ENCODE measurements around the gene CPED1. TPM values are rescaled to one million over a fixed set of nuclear protein-coding genes. Genes with fewer than 3 reads are reported as not detected.

Gene CPED1
- total and polyA plus RNA-seq, 3 donors from 2014 or later, result 7.4 to 13.1 (median 11.8) TPM

DNA sequence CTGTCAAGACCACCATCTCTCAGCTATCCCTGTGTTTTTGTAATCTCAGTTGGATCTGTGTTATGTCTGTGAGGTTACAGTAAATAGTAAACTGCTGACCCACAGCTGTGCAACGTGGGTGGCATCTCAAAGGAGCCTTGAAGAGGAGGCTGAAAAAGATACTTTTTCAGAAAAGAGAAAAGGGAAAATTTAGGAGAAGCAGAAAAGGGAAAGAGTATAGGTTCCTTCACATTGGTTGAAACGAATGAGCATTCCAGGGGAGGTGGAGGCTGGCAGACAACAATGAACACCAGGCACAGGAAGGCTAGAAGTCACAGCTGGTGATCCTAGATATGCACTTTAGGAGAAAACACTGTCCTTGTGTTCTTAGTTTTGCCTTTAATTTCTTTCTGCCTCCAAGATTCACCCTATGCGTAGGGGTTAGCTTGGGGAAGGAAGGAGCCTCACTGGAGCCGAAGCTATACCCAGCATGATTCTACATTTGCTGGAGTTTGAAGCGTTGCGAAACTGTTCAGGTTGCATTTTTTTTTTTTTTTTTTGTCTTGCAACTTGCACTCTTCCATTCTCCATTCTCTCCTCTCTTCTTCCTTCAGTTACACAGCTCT, 18.3 kb downstream of the CPED1 start:
- peak overlapping the region; percentile 1 for H3K27ac ChIP-seq
- no peak for DNase-seq
- no peak for TF ChIP-seq POLR2A (IDR thresholded peaks at IDR 0.05)
- TF ChIP-seq, protein P1, sequence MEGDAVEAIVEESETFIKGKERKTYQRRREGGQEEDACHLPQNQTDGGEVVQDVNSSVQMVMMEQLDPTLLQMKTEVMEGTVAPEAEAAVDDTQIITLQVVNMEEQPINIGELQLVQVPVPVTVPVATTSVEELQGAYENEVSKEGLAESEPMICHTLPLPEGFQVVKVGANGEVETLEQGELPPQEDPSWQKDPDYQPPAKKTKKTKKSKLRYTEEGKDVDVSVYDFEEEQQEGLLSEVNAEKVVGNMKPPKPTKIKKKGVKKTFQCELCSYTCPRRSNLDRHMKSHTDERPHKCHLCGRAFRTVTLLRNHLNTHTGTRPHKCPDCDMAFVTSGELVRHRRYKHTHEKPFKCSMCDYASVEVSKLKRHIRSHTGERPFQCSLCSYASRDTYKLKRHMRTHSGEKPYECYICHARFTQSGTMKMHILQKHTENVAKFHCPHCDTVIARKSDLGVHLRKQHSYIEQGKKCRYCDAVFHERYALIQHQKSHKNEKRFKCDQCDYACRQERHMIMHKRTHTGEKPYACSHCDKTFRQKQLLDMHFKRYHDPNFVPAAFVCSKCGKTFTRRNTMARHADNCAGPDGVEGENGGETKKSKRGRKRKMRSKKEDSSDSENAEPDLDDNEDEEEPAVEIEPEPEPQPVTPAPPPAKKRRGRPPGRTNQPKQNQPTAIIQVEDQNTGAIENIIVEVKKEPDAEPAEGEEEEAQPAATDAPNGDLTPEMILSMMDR (IDR thresholded peaks at IDR 0.05), result no peak
- H3K27me3 ChIP-seq, result no peaks in the 10 kb centered on the region
- H3K9me3 ChIP-seq, result no peaks in the 10 kb centered on the region
- no peaks in the 10 kb centered on the region for H3K36me3 ChIP-seq (ENCODE audit: low read depth, missing control alignments)
- WGBS, 2 donors, result 45 to 56% methylated on average over 6 of the region's 6 CpGs
- peaks cover 5% of the 10 kb centered on the region for H3K4me1 ChIP-seq
- no peak overlapping the region for H3K4me3 ChIP-seq
- intact Hi-C loops (cut with DNase I; ENCODE audit: low total_unique reads), result no loop called here

DNA sequence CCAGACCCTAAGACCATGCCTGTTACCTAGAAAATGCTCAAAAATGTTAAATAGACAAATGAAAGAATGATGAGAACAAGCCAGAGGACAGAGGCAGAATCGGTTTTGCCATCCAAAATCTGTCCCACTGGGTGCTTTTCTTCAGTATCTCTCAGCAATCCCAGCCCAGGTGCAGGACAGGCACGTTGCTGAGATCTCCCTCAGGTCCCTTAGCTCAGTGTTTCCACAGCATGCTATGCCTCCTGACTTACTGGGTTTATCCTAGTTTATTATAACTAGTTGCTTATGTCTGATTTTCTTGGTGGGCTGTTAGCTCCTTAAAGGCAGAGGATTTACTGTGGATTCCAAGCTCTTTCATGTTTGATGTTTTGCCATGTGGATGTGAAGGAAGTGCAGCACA, 20.3 kb downstream of the CPED1 start:
- 77 to 86% methylated on average over 2 of the region's 2 CpGs for WGBS, 2 donors

DNA sequence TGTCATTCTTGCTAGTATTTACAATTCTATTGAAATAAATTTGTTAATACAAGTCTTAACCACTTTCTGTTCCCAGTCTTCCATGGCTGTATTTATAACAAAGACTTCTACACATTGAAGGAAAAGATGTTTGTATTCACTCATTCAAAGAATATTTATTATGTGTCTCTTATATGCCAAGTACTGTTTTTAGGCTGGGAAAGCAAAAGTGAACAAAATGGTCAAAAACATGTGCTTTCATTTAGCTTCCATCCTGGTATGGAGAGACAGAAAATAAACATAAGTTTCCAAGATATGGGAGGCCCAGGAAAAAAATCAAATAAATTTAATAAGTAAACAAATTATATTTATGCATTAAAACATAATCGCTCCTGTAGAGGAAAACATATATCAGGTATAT, 22.9 kb downstream of the CPED1 start:
- Histone ChIP-seq H3K27ac (no peak overlapping the region), H3K36me3 (ENCODE audit: low read depth, missing control alignments) (no peaks in the 10 kb centered on the region), H3K9me3 (no peaks in the 10 kb centered on the region), H3K4me3 (no peak overlapping the region), H3K27me3 (no peaks in the 10 kb centered on the region), H3K4me1 (peaks cover 10% of the 10 kb centered on the region)
- 87 to 98% methylated on average over 1 of the region's 1 CpG for WGBS, 2 donors
- intact Hi-C loops (cut with DNase I; ENCODE audit: low total_unique reads), result no loop called here
- TF ChIP-seq, protein P1 (IDR thresholded peaks at IDR 0.05), result no peak
- TF ChIP-seq POLR2A (IDR thresholded peaks at IDR 0.05), result no peak
- DNase-seq, result no peak

More for the DNA sequence above, 20.3 kb downstream of the CPED1 start:
- H3K4me3 ChIP-seq, result no peak overlapping the region
- no peaks in the 10 kb centered on the region for H3K9me3 ChIP-seq
- H3K4me1 ChIP-seq, result peaks cover 5% of the 10 kb centered on the region
- no peaks in the 10 kb centered on the region for H3K36me3 ChIP-seq (ENCODE audit: low read depth, missing control alignments)
- DNase-seq, result no peak
- intact Hi-C loops (cut with DNase I; ENCODE audit: low total_unique reads), result no loop called here
- H3K27me3 ChIP-seq, result no peaks in the 10 kb centered on the region
- no peak overlapping the region for H3K27ac ChIP-seq
- TF ChIP-seq, protein P1 (IDR thresholded peaks at IDR 0.05), result no peak
- TF ChIP-seq POLR2A (IDR thresholded peaks at IDR 0.05), result no peak

DNA sequence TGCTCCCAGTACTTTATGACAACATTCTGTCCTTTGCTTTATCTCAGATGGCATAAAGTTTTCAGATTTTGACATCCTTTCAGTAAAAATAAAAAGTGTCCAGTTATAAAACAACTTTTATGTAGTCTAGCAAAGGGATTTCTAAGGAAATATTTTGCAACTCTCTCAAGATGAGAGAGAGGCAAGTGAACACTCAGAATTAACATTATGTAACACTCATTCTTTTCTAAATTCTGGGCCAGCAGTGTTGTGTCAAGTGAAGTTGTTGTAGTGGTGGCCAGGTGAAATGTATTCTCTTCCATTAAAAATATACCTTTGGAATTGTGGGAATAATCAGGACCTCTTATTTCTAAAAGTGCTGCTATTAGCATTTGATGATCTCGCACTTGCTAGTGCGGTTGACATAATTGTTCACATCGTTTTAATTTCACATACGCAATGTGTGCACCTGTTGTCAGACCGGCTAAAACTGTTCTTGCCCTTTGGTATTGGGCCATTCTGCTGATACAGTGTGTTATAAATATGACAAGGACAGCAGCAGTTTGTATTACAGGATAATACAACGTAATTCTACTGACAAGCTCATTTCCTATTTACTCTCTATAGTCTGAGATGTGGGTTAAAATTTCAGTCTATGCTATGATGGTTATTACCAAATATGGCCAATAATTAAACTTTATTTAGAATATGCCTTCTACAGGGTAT, 23.8 kb downstream of the CPED1 start:
- TF ChIP-seq, protein P1 (IDR thresholded peaks at IDR 0.05), result no peak
- TF ChIP-seq POLR2A (IDR thresholded peaks at IDR 0.05), result no peak
- Histone ChIP-seq H3K36me3 (ENCODE audit: low read depth, missing control alignments) (no peaks in the 10 kb centered on the region), H3K4me1 (peaks cover 5% of the 10 kb centered on the region), H3K27me3 (no peaks in the 10 kb centered on the region), H3K4me3 (no peak overlapping the region), H3K9me3 (no peaks in the 10 kb centered on the region), H3K27ac (no peak overlapping the region)
- WGBS, 2 donors, result 83 to 89% methylated on average over 6 of the region's 6 CpGs
- intact Hi-C loops (cut with DNase I; ENCODE audit: low total_unique reads), result no loop called here
- DNase-seq, result no peak

Data from testis (tissue), 3 donors.